M059J (cell line): Measurements from ENCODE around the gene VPS26C. TPM values are rescaled to one million over a fixed set of nuclear protein-coding genes. Genes with fewer than 3 reads are reported as not detected.

Source experiments
- total RNA-seq: library from RNA; depleted of rRNA; stranded (reverse); fragments of >200 nt; shearing (Covaris generic); gene quantifications from 2 replicates; pipeline ENCODE4 v1.2.3, GENCODE V29; 2014; rRNA removed

VPS26C gene
- total RNA-seq, 1 experiment from 2014 or later: 83.7 TPM

Other genes with a start within 250 kb of the VPS26C start
- 46.5 and 67.0 TPM in 2 replicates for gene PIGP, start 194.3 kb downstream of the VPS26C start, total RNA-seq
- 86.1 and 95.6 TPM in 2 replicates for gene TTC3, start 194.1 kb downstream of the VPS26C start, total RNA-seq
- gene DYRK1A, start 99.4 kb upstream of the VPS26C start, total RNA-seq: 55.5 and 79.8 TPM in 2 replicates